ENCODE data around the gene CACNG5.

The CACNG5 gene

GRCh38 chr17:66793814-66794213 is 41.1 kb upstream of the CACNG5 start:
- TF ChIP-seq CTCF (IDR thresholded peaks at IDR 0.05; ENCODE audit: insufficient read depth, low read depth, low read length, missing control alignments): no peak
- H3K4me3 ChIP-seq (ENCODE audit: low read depth, low read length): no peak overlapping the region
- DNase-seq (ENCODE audit: low read depth): no peak

- DNase-seq (ENCODE audit: low read depth): no peak
- no peak for TF ChIP-seq CTCF (IDR thresholded peaks at IDR 0.05; ENCODE audit: insufficient read depth, low read depth, low read length, missing control alignments)
- no peak overlapping the region for H3K4me3 ChIP-seq (ENCODE audit: low read depth, low read length)
These were observed 39.4 kb upstream of the CACNG5 start for GRCh38 chr17:66795486-66795885.

GRCh38 chr17:66799849-66800537 is 34.9 kb upstream of the CACNG5 start:
- TF ChIP-seq CTCF (IDR thresholded peaks at IDR 0.05; ENCODE audit: insufficient read depth, low read depth, low read length, missing control alignments): no peak
- no peak overlapping the region for H3K4me3 ChIP-seq (ENCODE audit: low read depth, low read length)
- DNase-seq (ENCODE audit: low read depth): no peak

GRCh38 chr17:66803474-66803951 is 31.4 kb upstream of the CACNG5 start:
- DNase-seq (ENCODE audit: low read depth): no peak
- no peak overlapping the region for H3K4me3 ChIP-seq (ENCODE audit: low read depth, low read length)
- no peak for TF ChIP-seq CTCF (IDR thresholded peaks at IDR 0.05; ENCODE audit: insufficient read depth, low read depth, low read length, missing control alignments)

- DNase-seq (ENCODE audit: low read depth): no peak
- no peak overlapping the region for H3K4me3 ChIP-seq (ENCODE audit: low read depth, low read length)
- no peak for TF ChIP-seq CTCF (IDR thresholded peaks at IDR 0.05; ENCODE audit: insufficient read depth, low read depth, low read length, missing control alignments)
These were observed 29.4 kb upstream of the CACNG5 start for GRCh38 chr17:66805567-66805966.

- no peak for DNase-seq (ENCODE audit: low read depth)
- TF ChIP-seq CTCF (IDR thresholded peaks at IDR 0.05; ENCODE audit: insufficient read depth, low read depth, low read length, missing control alignments): no peak
- no peak overlapping the region for H3K4me3 ChIP-seq (ENCODE audit: low read depth, low read length)
These were observed 27.7 kb upstream of the CACNG5 start for GRCh38 chr17:66807182-66807581.

- TF ChIP-seq CTCF (IDR thresholded peaks at IDR 0.05; ENCODE audit: insufficient read depth, low read depth, low read length, missing control alignments): no peak
- DNase-seq (ENCODE audit: low read depth): no peak
- H3K4me3 ChIP-seq (ENCODE audit: low read depth, low read length): no peak overlapping the region
These were observed 25.5 kb upstream of the CACNG5 start for GRCh38 chr17:66809408-66809807.
